ENCODE measurements around the gene NEK1.

NEK1 gene

DNA sequence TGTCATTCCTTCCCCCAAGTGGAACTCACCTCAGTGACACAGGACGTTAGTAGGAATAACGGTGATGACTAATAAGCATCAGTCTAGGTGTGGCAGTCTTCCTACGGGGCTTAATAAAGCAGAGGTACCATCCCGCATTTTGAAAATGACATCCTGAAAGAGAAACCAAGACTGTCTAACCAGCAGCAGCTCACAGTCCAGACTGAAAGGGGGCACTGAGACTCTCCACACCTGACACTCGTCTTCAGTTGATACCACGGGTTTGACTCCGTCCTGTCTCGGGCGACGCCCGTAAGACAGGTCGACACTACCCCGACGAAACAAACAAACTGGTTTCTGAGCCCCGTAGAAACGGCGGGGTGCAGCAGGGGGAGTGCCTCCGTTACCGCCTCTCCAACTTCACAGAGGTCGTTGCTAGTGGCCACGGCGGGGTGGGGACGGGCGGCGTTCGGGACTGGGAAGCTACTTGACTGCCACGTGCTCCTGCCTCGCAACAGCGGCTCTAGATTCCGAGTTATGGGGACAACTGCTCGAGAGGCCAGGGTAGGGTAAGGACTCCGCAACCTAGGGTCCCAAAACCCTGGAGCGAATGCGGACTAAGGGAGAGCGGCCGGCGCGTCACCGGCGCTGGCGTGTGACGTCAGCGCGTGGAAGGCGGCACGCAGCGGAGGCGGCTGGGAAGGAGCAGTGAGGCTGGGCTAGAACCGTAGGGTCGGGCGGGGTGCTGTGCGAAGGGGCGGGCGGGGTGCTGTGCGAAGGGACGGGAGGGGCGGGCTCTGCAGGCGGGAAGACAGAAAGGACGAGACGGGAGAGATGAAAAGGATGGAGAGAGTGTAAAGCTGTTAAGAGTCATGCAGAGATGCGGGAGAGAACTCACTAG is at the start of gene NEK1:
Gene NEK1 (minus strand): TSS at position 593 of the 880 bp plus-strand sequence. CDS start 9,953 bp downstream, outside the sequence.
- peak; percentile 71 for DNase-seq (ENCODE audit: low read depth, low spot score)

DNA sequence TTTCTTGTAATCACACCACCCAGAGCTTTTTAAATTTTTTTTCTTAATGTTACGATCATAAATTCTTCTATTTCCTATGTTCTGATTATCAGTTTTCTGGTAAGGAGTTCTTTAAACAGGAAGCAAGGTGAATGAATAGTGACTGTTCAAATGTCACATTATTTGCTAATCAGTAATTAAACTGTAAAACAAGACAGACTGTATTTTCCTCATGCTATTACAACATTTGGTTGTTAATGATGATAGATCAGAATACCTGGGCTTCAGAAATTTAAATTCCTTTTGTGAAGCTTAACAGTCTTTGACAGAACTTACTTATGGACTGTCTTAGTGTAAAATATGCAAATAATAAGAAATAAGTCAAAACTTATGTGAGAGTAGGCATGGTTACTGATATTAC is 49.4 kb upstream of the NEK1 start:
- no peak for DNase-seq (ENCODE audit: low read depth, low spot score)

- DNase-seq (ENCODE audit: low read depth, low spot score) = no peak
Observed at GRCh38 chr4:169660929-169661328, 48.5 kb upstream of the NEK1 start.

DNA sequence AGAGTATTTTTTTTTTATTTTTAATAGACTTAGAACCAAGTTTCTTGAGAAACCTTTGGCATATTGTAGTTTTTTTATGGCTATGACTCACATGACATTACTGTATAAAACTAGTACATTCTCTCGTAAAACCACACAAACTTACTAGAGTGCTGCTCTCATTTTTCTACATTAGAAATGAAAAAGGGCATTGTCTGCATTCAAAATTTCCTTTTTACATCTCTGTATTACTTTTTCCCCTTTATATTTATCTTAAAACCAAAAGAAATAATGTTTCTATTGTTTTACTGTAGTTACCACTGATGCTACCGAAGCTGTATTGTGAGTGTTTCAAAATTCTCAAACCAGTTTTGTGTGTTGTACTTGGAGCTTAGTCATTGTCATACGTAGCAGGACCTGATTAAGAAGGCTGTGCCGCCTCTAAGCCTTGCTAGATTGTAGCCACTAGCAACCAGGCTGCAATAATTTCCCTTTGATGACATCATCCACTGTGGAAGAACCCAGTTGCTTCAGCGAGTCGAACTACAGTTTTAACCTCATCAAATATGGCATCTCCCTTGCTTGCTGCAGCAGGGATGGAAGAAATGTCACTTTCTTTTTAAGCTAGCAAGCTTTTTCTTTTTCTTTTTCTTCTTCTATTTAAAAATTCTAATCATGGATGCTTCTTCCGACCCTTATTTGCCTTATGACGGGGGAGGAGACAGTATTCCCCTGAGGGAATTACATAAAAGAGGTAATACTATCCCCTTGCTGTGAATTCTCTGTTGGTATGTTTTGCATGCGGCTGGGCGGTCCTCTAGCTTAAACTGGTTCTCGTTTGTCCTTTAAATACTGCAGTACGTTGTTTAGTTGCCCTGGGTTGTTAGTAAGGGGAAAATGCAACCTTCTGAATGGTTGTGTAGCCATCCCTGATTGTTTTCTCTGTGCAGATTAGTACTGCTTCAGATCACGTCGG is 47.6 kb upstream of the NEK1 start:
- peak; percentile 88 for DNase-seq (ENCODE audit: low read depth, low spot score)

GRCh38 chr4:169658975-169659715 is 46.8 kb upstream of the NEK1 start:
- no peak for DNase-seq (ENCODE audit: low read depth, low spot score)

DNA sequence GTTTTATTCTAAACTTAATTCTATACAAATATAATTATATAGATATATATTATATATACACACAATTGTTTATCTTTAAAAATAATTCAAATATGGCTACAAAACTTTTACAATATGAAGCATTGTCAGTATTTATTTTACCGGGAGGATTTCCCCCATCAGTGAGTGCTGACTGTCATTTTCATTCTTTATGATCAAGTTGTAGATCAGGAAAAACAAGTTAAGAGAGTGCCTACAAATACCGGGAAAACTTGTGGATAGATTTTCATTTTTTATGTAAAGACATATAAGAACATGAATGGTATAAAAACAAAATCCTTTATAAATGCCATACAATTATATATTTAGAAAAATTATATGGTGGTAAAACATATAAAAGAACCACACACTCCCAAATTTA is 45.8 kb upstream of the NEK1 start:
- DNase-seq (ENCODE audit: low read depth, low spot score) = no peak

- DNase-seq (ENCODE audit: low read depth, low spot score) = no peak
Observed at GRCh38 chr4:169657470-169658107, 45.2 kb upstream of the NEK1 start.

DNA sequence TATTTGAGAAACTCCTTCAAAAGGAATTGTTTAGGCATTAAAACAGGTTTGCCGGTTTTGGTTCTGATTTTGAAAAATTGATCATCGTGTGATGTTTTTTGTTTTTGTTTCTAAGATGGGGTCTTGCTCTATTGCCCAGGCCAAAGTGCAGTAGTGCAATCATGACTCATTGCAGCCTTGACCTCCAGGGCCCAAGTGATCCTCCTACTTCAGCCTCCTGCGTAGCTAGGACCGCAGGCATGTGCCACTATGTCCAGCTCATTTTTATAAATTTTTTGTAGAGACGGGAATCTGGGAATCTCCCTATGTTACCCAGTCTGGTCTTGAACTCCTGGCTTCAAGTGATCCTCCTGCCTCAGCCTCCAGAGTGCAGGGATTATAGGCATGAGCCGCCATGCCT is 43.0 kb upstream of the NEK1 start:
- no peak for DNase-seq (ENCODE audit: low read depth, low spot score)

DNA sequence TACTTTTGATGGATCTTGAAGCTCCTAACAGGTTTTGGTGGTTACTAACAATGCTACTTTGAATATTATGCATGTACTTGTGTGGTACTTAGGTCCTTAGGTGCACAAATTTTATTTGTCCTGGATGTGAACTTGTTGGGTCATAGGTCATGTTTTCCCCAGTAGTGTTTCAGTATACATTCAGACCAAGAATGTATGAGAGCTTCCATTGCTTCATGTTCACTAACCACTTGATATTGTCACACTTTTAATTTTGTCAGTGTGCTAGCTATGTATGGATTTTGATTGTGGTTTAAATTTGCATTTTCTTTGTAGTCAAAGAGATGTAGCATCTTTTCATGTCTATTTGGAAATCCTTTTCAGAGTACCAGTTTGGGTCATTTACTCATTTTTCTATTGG is 40.2 kb upstream of the NEK1 start:
- no peak for DNase-seq (ENCODE audit: low read depth, low spot score)

DNA sequence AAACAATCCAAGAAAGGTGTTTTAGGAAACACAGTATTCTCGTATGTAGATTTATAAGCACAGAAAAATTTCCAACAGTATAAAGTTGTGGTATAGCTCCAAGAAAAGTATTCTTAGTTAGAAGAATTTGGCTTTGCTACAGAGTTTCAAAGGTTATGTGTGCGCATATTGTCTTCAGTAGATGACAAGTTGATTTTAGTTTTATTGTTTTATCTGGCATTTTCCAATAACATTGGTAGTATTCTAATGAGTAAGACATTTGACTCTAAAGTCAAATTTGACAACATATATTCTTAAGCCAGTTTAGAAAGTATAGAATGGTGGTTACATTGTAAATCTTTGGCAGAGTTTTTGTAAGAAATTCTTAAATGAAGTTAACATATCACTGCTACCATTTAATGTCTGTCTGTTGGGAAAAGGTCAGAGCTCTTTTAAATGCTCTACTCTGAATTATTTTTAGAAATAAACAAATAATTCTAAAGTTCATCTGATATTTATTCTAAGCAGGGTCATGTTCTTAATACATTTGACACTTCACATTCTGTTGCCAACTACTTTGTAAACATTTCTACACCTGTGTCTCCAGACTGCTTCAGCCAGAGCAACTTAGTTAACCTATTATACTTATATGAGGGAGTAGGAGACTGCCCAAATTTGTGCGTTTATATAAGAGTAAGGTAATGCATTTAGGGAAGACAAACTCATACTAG is 38.0 kb upstream of the NEK1 start:
- DNase-seq (ENCODE audit: low read depth, low spot score) = no peak

- no peak for DNase-seq (ENCODE audit: low read depth, low spot score)
Observed at GRCh38 chr4:169649545-169650226, 37.3 kb upstream of the NEK1 start.

DNA sequence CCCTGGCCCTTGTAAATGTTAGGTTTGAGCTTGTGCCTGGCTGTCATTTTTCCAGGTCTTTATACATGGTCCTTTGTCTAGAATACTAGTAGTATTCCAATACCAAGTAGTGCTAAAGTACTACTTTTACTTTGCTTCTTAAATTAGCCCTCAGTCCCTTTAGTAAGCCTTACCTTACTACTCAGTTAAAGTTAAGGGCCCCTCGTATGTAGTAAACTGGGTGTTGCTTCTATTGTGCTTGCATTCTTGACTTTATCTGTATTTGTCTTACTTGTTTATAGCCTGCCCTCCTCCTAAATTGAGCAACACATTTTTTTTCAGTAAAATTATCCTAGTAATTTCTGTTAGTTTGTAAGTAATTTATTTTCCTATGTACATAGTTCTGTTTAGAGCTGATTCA is 33.2 kb upstream of the NEK1 start:
- no peak for DNase-seq (ENCODE audit: low read depth, low spot score)

DNA sequence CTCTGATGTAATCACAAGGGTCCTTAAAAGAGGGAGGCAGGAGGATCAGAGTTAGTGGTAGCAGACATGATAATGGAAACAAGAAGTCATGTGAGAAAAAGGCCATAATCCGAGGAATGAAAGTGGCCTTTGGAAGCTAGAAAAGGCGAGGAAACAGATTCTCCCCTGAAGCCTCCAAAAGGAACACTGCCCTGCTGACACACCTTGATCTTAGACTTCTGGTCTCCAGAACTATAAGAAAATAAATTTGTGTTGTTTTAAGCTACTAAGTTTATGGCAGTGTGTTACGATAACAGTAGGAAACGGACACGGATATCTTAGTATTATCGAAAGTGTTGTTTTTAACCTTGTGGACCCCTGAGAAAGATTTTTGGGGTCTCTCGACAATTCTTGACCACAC is 32.4 kb upstream of the NEK1 start:
- no peak for DNase-seq (ENCODE audit: low read depth, low spot score)

DNA sequence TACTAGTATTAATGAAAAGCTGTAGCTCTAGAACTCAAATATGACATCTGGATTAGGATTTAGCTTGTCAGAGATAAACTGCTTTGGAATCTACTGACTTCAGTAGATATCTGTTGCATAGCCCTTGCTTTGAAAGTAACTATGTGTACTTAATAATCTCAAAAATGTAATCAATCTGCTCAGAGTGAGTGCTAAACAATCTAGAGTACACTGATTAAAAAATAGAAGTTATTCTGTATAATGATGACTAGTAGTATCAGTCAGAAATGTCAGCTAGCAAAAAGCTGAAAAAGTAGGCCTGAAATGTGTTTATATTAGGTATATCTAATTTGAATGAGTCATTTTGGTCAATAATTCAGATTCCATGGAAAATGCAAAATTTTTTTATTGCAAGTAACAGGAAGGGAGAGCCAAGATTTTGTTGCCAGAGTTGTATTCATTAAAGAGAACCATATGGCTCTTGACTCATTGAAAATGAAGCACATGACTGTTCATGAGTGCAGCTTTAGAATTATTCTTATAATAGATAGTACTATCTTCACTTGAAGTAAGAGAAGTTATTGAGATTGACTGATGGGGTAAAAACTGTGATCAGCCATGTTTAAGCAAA is 28.0 kb upstream of the NEK1 start:
- no peak for DNase-seq (ENCODE audit: low read depth, low spot score)

GRCh38 chr4:169634975-169635374 is 22.6 kb upstream of the NEK1 start:
- no peak for DNase-seq (ENCODE audit: low read depth, low spot score)

GRCh38 chr4:169632896-169633295 is 20.5 kb upstream of the NEK1 start:
- no peak for DNase-seq (ENCODE audit: low read depth, low spot score)

- DNase-seq (ENCODE audit: low read depth, low spot score) = no peak
Observed at GRCh38 chr4:169630069-169630468, 17.7 kb upstream of the NEK1 start.

DNA sequence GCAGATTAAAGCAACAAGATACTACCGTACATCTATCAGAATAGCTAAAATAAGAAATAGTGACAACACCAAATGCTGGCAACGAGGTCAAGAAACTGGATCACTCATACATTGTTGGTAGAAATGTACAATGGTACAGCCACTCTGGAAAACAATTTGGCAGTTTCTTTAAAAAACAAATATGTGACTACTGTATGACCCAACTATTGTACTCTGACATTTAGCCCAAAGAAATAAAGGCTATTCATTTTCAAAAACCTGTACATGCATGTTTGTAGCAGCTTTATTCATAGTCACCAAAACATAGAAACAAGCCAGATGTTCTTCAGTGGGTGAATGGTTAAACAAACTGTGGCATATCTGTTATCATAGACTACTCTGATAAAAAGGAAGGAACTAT is 16.2 kb upstream of the NEK1 start:
- DNase-seq (ENCODE audit: low read depth, low spot score) = no peak

DNA sequence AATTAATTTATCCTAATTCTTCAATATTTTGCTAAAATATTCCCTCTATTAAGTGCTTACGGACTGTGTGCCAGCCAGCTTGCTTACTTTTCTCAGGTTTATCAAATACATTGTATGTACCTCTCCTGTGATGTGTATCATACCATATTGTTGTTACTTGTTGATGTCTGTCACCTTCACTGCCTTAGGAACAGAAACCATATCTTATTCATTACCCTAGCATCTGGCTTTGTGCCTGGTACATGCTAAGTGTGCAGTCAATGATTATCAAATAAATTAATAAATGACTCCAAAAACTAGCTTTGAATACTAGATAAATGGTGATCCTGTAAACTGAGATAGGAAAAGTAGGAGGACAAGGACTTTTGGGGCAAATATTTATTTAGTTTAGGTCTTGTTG is 14.9 kb upstream of the NEK1 start:
- no peak for DNase-seq (ENCODE audit: low read depth, low spot score)

Measured in brain pericyte (primary cell).